GM23248 (cell line): ENCODE data around the gene SLC9B2.

Experiments
- EZH2 ChIP-seq: fragments of 200-600 bp; sonication (generic); IDR thresholded peaks from 2 replicates; pipeline ENCODE4 v1.6.1; 2018; ENCODE audit warnings: antibody characterized with exemption, mild to moderate bottlenecking; ENCODE audit not compliant: insufficient read depth, poor library complexity, severe bottlenecking
- EZH2phosphoT487 ChIP-seq: fragments of 200-600 bp; sonication (generic); IDR thresholded peaks from 2 replicates; pipeline ENCODE4 v1.6.1; 2018; ENCODE audit warnings: antibody characterized with exemption, moderate library complexity, mild to moderate bottlenecking, low read depth; ENCODE audit not compliant: insufficient read depth

DNA sequence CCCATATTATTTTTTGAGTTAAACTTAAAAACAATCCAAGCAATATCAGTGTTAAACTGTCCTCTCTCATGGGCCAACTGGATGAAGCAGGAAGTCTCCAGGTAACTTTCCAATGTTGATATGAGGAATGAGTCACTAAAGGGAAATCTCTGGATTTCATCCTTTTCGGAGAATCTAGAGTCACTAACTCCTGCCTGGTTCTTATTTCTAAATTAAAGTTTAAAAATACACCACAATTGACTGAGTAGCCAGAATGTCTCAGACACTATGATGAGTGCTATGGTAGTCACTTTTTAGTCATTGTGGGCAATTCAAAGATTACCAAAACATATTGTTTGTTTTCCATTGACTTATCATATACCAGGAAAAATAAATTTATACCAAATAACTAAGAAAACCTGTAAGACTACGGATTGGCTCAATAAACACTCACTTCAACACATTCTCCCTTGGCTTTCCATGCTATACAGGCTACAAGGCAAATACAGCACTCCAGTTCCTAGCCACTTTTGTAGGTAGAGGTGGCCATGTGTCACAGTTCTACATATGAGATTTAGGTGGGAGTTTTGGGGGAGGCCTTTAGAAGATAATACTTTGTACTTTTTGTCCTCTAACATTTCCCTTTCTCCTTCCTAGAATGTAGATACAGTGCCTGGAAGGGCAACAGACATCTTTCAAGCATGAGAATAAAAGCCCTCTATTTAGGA, 8.6 kb downstream of the SLC9B2 start:
- TF ChIP-seq EZH2 (no peak), EZH2phosphoT487 (no peak)
